IMR-90 (cell line): Measurements from ENCODE around the gene EVA1C.

Experiments
- CEBPB ChIP-seq: IDR thresholded peaks from 2 replicates; pipeline ENCODE4 v1.6.1; 2012; ENCODE audit warnings: low read depth, low read length, improper control_type of control experiment
- CTCF ChIP-seq: conservative IDR thresholded peaks from 2 replicates; pipeline ENCODE4 v1.5.1; 2012; ENCODE audit warnings: mild to moderate bottlenecking, low read depth, low read length, improper control_type of control experiment
- POLR2A ChIP-seq: IDR thresholded peaks from 2 replicates; pipeline ENCODE4 v1.6.1; 2012; ENCODE audit warnings: mild to moderate bottlenecking, low read depth, low read length
- RAD21 ChIP-seq: IDR thresholded peaks from 2 replicates; pipeline ENCODE4 v1.6.1; 2012; ENCODE audit warnings: low read length, improper control_type of control experiment
- RCOR1 ChIP-seq: IDR thresholded peaks from 2 replicates; pipeline ENCODE4 v1.6.1; 2012; ENCODE audit warnings: mild to moderate bottlenecking, low read length, improper control_type of control experiment; ENCODE audit not compliant: insufficient replicate concordance
- SMC3 ChIP-seq: fragments of 150-350 bp; IDR thresholded peaks from 2 replicates; pipeline ENCODE4 v1.6.1; 2016; ENCODE audit warnings: low read depth, mild to moderate bottlenecking, antibody characterized with exemption, low read length, moderate library complexity

- TF ChIP-seq CTCF (no peak), SMC3 (no peak), POLR2A (no peak), RAD21 (no peak), RCOR1 (no peak), CEBPB (no peak)
Observed at GRCh38 chr21:32472890-32473765, 60.6 kb downstream of the EVA1C start.
